HG03066 (cell line): ENCODE measurements around the gene PPP1CA.
A peak's percentile ranks its signal among the peaks of the same experiment; 100 is the strongest.
"Not testable (repeated sequence)": the region's sequence is repeated elsewhere in the genome, so short reads cannot be mapped to it uniquely, and the experiment has no call there.

ENCODE experiments used
- ATAC-seq: cut with Tn5 transposase; IDR thresholded peaks from one replicate; pipeline ENCODE4 v1.9.1; 2021; ENCODE audit warnings: low read depth; ENCODE audit not compliant: unreplicated experiment

Gene PPP1CA

DNA sequence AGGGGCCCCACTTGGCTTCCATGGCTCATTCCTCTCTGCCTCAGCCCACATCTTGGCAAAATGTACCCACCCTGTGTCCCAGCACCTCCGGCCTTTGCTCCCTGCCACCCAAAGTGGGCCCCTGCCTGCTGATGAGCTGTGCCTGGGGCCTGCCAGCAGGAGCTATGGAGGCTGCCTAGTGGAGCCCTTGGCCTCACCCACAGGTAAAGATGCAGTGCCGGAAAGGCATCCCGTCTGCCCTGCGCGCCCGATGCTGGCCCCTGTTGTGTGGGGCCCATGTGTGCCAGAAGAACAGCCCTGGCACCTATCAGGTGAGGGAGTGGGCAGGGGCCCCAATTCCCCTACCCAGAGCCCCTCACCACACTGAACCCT, 3.5 kb upstream of the PPP1CA start:
- no peak for ATAC-seq

GRCh38 chr11:67404515-67405195, 3.0 kb upstream of the PPP1CA start:
- no peak for ATAC-seq

DNA sequence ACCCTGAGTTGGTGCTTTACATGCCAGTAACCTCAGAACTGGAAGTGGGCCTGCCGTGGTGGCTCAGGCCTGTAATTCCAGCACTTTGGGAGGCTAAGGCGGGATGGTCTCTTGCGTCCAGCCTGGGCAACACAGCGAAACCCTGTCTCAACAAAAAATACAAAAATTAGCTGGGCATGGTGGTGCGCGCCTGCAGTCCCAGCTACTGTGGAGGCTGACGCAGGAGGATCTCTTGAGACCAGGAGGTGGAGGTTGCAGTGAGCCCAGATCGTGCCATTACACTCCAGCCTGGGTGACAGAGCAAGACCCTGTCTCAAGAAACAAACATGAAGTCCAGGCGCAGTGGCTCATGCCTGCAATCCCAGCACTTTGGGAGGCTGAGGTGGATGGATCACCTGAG, 1.4 kb upstream of the PPP1CA start:
- not testable (repeated sequence) for ATAC-seq

- ATAC-seq = not testable (repeated sequence)
Observed at GRCh38 chr11:67402192-67402839, 658 bp upstream of the PPP1CA start.

DNA sequence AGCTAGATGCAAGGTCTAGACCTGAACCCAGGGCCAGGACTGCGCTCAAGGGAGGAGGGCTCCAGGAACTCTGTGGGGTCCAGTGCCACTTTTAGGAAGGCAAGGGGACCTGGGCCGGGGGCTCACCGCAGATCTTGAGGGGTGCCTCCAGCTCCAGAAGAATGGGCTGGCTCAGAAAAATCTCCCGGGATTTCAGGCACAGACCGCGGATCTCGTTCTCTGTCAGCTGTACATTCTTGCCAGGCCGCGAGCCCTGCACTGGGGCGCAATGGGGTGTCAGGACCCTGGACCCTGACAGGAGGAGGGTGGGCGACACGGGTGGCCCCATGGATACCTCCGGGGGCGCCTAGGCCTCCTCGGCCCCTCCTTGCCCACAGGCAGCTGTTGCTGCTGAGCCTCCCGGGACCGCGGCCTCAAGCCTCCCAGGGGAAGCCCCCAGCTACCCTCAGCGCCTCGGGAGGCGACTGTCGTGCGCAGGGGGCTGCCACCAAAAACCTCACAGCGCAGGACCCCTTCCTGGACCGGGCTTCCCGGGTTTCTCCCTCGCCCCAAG, 640 bp downstream of the PPP1CA start:
- peak; percentile 18 for ATAC-seq

GRCh38 chr11:67400251-67400941, 1.3 kb downstream of the PPP1CA start:
- ATAC-seq = no peak

DNA sequence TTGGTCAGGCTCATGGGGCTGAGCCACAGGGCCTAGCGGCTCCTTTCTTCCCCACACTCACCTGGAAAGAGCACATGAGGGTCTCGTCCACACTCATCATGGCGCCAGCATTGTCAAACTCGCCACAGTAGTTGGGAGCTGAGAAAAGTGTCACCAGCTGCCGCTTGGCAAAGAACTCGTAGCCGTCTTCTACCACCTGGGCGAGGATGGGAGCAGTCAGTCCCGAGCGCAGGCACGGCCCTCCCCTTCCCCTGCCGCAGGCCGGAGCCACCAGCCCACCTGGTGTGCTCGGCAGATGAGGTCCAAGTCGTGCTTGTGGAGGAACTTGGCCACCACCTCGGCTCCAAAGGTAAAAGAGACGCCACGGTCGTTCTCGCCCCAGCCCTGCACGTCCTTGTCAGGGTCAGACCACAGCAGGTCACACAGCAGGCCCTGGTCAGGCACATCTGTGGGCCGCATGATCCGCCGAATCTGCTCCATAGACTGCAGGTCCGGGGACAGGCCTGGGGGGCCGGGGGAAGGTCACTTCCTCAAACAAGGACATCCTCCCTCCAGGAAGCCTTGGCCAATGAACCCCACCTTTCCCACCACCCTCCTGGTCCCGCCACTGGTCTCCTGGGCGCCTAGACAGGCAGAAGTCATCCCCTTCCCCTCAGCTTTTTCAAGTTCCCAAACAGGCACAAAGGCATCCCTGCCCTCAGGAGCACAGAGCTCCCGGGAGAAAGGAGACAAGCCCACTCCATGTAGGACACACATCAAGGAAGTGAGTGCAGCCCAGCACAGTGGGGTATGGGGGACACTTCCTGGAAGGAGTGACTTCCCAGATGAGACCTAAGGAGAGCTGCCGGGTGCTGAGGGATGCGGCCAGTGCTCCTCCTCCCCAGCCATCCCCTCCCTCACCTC, 2.7 kb downstream of the PPP1CA start:
- ATAC-seq = no peak

- ATAC-seq = no peak
Observed at GRCh38 chr11:67397986-67398660, 3.5 kb downstream of the PPP1CA start.

DNA sequence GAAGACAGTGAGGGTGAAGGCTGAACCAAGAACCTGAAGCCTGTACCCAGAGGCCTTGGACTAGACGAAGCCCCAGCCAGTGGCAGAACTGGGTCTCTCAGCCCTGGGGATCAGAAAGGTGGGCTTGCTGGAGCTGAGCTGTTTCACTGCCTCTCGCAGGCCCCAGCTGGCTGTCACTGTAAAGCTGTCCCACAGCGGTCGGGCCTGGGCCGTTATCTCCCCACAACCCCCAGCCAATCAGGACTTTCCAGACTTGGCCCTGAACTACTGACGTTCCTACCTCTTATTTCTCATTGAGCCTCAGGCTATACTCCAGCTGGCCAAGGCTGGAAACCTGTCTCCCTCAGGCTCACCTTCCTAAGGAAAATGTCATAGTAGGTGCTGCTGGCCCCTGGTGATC, 4.1 kb downstream of the PPP1CA start:
- ATAC-seq = no peak

- ATAC-seq = no peak
Observed at GRCh38 chr11:67396587-67397389, 4.9 kb downstream of the PPP1CA start.

DNA sequence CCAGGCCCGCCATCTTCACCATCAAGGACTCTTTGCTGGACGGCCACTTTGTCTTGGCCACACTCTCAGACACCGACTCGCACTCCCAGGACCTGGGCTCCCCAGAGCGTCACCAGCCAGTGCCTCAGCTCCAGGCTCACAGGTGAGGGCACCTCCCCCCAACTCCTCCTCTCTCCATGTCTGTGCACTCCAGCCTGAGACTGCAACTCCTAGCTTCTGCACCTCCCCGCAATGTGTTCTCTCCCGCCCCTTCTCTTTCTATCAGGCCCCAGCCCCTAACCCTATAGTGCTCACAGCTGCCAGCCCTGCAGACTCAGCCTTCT, 5.4 kb downstream of the PPP1CA start:
- ATAC-seq = no peak

GRCh38 chr11:67395555-67396258, 6.0 kb downstream of the PPP1CA start:
- ATAC-seq = no peak

DNA sequence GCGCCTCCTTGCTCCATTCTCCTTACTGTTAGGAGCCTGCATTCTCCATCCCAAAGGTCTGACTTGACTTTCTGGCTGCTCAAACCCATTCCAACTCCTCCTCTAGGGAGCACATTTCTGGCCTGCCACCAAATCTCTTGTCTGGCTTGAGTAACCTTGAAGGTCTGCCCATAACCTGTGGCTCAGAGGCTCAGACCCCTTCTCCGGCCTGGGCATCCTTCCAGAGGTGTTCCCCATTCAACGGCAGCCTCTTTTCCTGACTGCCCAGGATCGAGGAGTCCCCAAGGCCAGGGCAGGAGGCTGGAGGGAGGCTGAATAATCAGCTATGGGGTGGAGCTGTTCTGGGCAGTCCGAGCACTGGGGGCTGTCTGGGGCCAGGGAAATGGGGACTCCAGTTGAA, 7.7 kb downstream of the PPP1CA start:
- no peak for ATAC-seq

GRCh38 chr11:67393437-67393836, 8.2 kb downstream of the PPP1CA start:
- no peak for ATAC-seq

DNA sequence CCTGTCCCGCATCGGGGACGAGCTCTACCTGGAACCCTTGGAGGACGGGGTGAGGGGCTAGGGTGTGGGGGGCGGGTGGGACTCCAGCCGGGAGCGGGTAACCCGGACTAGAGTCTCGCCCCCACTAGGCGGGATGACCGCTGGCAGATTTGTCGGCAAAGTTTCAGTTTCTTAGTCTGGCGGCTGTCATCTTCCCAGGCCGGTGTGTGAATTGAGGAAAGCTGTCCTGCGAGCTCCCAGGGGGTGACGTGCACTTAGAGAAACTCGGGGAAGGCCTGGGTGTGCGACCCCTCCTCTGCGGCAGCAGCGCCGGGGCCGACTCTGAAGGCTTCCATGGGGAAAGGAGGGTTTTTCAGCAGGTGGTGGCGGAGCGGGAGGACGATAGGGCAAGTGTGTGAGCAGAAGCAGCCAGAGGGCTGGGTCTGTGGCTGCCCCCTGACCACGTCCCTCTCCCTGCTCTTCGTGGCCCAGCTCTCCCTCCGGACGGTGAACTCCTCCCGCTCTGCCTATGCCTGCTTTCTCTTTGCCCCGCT, 9.4 kb downstream of the PPP1CA start:
- ATAC-seq = no peak

DNA sequence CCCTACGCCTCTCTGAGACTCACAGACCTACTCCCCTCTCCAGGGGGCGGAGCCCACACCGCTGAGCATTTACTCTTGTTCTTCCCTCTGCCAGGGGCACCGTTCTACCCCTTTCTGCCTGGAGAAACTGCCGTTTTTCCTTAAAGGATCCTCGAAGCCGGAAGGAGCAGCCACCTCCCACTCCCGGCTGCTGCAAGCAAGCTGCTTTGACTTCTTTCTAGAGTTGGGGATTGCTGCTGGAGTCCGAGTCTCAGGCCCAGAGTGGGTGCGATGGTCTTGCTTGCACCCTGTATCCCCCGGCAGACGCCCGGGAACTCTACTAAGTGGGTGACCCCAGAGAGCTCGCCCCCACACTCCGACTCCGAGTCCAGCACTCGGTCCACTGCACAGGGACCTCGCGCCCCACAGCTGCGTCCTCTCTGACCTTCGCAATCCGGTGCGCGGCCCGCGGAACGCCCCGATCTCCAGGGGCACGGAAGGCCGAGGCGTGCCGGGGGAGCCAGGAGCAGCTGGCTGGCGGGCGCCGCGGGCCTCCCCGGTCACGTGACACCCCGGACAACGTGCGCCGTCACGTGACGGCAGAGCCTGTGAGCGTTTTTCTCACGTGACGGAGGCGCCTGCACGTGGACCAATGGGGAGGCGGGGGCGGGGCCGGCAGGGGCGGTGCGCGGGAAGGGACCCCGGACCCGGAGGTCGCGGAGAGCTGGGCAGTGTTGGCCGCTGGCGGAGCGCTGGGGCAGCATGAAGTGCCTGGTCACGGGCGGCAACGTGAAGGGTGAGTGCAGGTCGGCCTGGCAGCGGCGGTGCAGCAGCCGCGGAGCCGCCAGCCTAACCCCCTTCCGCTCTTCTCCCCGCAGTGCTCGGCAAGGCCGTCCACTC, 10.1 kb downstream of the PPP1CA start, which contains the start of gene RAD9A:
Gene RAD9A, plus strand, starts transcription at position 683 of the 879 bp plus-strand sequence. Its CDS starts 59 bp downstream, at position 742.
- ATAC-seq = peak; percentile 59

GRCh38 chr11:67390947-67391303, 10.7 kb downstream of the PPP1CA start:
- ATAC-seq = no peak
